GM23248 (cell line): Measurements from ENCODE around the gene FGF22.

Experiments
- EZH2 ChIP-seq: fragments of 200-600 bp; sonication (generic); IDR thresholded peaks from 2 replicates; pipeline ENCODE4 v1.6.1; 2018; ENCODE audit warnings: antibody characterized with exemption, mild to moderate bottlenecking; ENCODE audit not compliant: insufficient read depth, poor library complexity, severe bottlenecking
- EZH2phosphoT487 ChIP-seq: fragments of 200-600 bp; sonication (generic); IDR thresholded peaks from 2 replicates; pipeline ENCODE4 v1.6.1; 2018; ENCODE audit warnings: antibody characterized with exemption, moderate library complexity, mild to moderate bottlenecking, low read depth; ENCODE audit not compliant: insufficient read depth

GRCh38 chr19:648904-649801 is 9.5 kb downstream of the FGF22 start:
- TF ChIP-seq EZH2phosphoT487, result no peak
- no peak for TF ChIP-seq EZH2
